Cardiac fibroblast (primary cell): ENCODE data around the gene ZNF362.

Source experiments
- DNase-seq, 2 donors: peaks; one replicate each; pipeline versions ENCODE4 v3.0.0 to v3.0.0-alpha.2; 2010; ENCODE audit warnings: low read depth in 2 of 2
- H3K4me3 ChIP-seq, 2 donors: replicated peaks in 1 of 2; 1 replicate in 1 of 2; 2 replicates in 1 of 2; pipeline ENCODE4 v1.5.1; 2011; ENCODE audit warnings: low read depth in 2 of 2, low read length in 2 of 2, mild to moderate bottlenecking in 2 of 2, moderate library complexity in 1 of 2
- TF ChIP-seq, protein P1 (sequence below): IDR thresholded peaks from one replicate; pipeline ENCODE4 v1.5.1; 2011; ENCODE audit warnings: low read depth, mild to moderate bottlenecking, low read length, inconsistent platforms

The ZNF362 gene

DNA sequence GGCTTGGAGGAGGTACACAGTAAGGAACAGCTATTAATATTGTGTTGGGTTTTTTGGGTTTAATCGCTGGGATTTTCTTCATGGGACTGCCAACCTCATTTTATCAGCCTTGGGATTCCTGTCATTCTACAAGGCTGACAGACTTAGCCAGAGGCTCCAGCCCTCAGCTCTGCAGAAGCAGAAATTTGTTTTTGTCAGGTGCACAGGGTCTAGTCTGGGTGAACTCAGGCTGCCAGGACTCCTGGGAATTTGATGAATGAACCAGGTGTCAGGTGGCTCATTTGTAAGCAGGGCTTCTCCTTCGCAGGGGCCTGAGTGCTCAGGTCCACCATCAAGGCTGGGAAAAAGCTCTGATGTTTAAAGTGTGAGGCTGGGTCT lies 11.5 kb upstream of the ZNF362 start:
- H3K4me3 ChIP-seq, result no peak overlapping the region
- no peak for DNase-seq
- TF ChIP-seq, protein P1, sequence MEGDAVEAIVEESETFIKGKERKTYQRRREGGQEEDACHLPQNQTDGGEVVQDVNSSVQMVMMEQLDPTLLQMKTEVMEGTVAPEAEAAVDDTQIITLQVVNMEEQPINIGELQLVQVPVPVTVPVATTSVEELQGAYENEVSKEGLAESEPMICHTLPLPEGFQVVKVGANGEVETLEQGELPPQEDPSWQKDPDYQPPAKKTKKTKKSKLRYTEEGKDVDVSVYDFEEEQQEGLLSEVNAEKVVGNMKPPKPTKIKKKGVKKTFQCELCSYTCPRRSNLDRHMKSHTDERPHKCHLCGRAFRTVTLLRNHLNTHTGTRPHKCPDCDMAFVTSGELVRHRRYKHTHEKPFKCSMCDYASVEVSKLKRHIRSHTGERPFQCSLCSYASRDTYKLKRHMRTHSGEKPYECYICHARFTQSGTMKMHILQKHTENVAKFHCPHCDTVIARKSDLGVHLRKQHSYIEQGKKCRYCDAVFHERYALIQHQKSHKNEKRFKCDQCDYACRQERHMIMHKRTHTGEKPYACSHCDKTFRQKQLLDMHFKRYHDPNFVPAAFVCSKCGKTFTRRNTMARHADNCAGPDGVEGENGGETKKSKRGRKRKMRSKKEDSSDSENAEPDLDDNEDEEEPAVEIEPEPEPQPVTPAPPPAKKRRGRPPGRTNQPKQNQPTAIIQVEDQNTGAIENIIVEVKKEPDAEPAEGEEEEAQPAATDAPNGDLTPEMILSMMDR, result no peak

DNA sequence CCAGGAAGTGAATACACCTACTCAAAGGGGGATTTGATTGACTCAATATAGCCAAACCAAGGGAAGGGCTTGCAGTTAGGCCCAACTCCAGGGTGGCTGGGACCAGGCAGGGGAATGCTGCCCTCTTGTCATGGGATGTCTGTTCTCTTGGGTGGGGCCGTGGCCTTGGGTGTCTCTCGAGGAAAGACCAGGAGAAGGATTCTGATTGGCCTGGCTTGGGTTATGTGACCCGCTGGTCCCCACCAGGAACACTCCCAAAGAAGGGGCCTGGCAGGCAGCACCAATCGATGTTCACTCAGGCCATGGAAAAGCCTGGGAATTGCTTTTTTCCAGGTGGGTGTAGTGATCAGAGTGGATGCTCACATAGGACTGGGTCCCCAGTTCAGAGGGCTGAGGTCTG lies 10.1 kb upstream of the ZNF362 start:
- no peak overlapping the region for H3K4me3 ChIP-seq
- TF ChIP-seq, protein P1, result no peak
- DNase-seq, result no peak

DNA sequence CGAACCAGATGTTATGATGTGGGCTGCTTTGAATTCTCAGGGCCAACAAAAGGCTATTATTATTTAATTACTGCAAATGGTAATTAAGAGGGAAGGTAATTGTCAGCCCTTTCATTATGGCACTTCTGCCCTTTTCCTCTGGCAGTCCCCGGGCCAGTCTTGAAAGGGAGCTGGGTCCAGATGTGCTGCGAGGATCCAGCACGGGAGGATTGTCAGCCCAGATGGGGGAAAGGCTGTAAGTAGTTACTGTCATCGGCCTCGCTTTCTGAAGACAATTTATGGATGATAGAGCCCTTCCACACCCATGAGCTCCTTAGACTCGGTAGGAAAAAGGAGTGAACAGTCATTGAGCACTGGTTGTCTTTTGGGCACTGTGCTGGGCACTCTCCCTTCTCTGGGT lies 8.7 kb upstream of the ZNF362 start:
- no peak for DNase-seq
- no peak overlapping the region for H3K4me3 ChIP-seq
- TF ChIP-seq, protein P1, result no peak

DNA sequence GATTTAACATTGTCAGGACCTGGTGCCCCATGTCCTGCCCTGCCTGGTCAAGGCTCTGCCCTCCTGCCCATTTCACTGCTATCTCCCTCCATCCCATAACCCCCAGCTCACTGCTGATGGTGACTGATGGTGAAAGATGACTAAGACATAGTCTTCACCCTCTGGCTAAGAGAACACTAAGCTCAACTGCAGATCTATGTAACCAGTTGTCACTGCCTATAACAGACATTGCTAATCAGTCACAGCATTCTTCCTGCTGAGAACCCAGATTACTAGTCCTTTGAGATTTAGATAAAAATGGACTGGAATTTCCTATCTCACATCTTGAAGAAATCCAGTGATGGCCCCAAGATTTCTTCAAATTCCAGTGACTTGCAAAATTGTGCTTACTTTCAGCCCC lies 8.0 kb upstream of the ZNF362 start:
- no peak overlapping the region for H3K4me3 ChIP-seq
- no peak for DNase-seq
- TF ChIP-seq, protein P1, result no peak

DNA sequence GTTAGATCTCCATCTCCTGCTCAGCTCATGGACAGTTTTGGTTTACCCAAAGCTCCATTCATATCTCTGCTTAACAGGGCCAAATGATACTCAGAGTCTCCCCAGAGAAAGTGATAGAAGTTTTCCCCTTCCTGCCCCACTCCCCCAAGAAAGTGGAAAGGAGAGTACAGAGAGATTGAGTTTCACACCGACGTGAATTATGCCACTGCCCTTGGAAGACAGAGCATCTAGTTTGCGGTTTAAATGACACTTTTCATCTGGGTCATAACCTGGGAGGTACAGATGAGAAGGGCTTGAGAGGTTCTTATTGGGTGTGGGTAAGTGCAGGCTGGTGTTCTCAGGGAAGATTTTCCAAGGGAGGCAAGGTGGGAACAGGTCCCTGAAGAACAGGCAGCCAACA lies 6.9 kb upstream of the ZNF362 start:
- TF ChIP-seq, protein P1, result no peak

DNA sequence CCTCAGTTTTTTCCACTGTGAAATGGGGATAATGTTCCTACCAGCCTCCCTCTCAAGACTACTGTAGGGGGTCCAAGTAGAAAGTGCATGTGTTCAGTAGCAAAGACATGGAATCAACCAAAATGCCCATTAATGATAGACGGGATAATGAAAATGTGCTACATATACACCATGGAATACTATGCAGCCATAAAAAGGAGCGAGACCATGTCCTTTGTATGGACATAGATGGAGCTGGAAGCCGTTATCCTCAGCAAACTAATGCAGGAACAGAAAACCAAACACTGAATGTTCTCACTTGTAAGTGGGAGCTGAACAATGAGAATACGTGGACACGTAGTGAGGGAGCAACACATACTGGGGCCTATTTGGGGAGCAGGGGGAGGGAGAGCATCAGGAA lies 6.1 kb upstream of the ZNF362 start:
- TF ChIP-seq, protein P1, result no peak
- DNase-seq, result no peak
- H3K4me3 ChIP-seq, result no peak overlapping the region

More for the DNA sequence above, 6.9 kb upstream of the ZNF362 start:
- no peak overlapping the region for H3K4me3 ChIP-seq
- no peak for DNase-seq

DNA sequence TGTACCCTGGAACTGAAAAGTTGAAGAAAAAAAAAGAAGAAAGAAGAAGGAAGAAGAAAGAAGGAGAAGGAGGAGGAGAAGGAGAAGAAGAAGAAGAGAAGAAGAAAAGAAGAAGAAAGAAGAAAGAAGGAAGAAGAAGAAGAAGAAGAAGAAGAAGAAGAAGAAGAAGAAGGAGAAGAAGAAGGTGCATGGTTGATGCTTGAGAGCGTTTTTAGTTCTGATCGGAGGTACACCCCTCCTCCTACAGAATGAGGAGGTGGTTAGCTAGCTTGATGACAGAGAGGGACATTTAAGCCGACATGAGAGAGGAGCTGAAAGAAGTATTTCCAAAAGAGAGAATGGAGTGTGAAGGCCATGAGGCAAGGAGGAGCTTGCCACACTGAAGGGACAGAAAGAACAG lies 5.6 kb upstream of the ZNF362 start:
- no peak for DNase-seq
- TF ChIP-seq, protein P1, result no peak
- no peak overlapping the region for H3K4me3 ChIP-seq
